K562 (cell line): Measurements from ENCODE around the gene IQUB. TPM values are rescaled to one million over a fixed set of nuclear protein-coding genes. Genes with fewer than 3 reads are reported as not detected.

Source experiments
- ATAC-seq: fragments of 200-7000 bp; cut with Tn5 transposase; 3 replicates; pipeline ENCODE4 v1.9.1; 2020; ENCODE audit warnings: moderate library complexity
- BruUV-seq: library from RNA; stranded (reverse); fragments of 400-500 nt; replicated peaks from 2 replicates; lab custom pipeline; 2021; lab: Mats Ljungman, UMichigan
- CTCF ChIA-PET: fragments of 300-600 bp; formaldehyde crosslinking; extraction: SDS; loops from one replicate; lab custom pipeline; 2021; ENCODE audit warnings: low intra/inter-chr PET ratio; lab: Yijun Ruan, JAX
- POLR2A ChIA-PET: fragments of 300-600, 350-650 bp; sonication (Branson Sonifier 250); formaldehyde crosslinking; extraction: SDS; loops from one replicate; lab custom pipeline; 2021; ENCODE audit warnings: antibody characterized with exemption, inconsistent platforms; lab: Yijun Ruan, JAX
- DNase-seq, 4 experiments: peaks; one replicate each; pipeline versions ENCODE4 v3.0.0 to v3.0.0-alpha.2; 2011 to 2018; ENCODE audit warnings: low spot score in 3 of 4, mixed read lengths in 3 of 4; ENCODE audit errors: extremely low read depth in 1 of 4
- FAIRE-seq: peaks from 2 replicates; lab custom pipeline; 2011; peaks lifted over from hg19 to GRCh38; lab: Jason Lieb, UNC
- H2AFZ ChIP-seq: 2 replicates; pipeline ENCODE4 v1.6.0; 2011; ENCODE audit warnings: low read depth, low read length, control low read depth, inconsistent platforms
- H3K27ac ChIP-seq: fragments of 200-600 bp; 3 replicates; pipeline ENCODE4 v1.8.0; 2011; ENCODE audit warnings: low read depth, mild to moderate bottlenecking, control low read depth, inconsistent platforms, low read length, moderate library complexity, mixed read lengths; ENCODE audit errors: extremely low read depth
- H3K27me3 ChIP-seq, 2 experiments: fragments of 300-600 bp in 1 of 2; 2 replicates in 1 of 2; 3 replicates in 1 of 2; pipeline versions ENCODE4 v1.6.0 to v1.8.0; 2011; ENCODE audit warnings: inconsistent platforms in 2 of 2, low read length in 2 of 2, mild to moderate bottlenecking in 1 of 2, mixed read lengths in 1 of 2, moderate library complexity in 1 of 2; ENCODE audit not compliant: control insufficient read depth in 2 of 2, insufficient read depth in 2 of 2
- H3K36me3 ChIP-seq: fragments of 300-600 bp; 3 replicates; pipeline ENCODE4 v1.8.0; 2011; ENCODE audit warnings: mild to moderate bottlenecking, low read length, inconsistent platforms; ENCODE audit not compliant: control insufficient read depth, insufficient read depth
- H3K4me1 ChIP-seq, 2 experiments: fragments of 200-600 bp in 1 of 2; replicated peaks in 1 of 2; 2 replicates in 1 of 2; 3 replicates in 1 of 2; pipeline versions ENCODE4 v1.5.1 to v1.8.0; 2011; ENCODE audit warnings: inconsistent platforms in 2 of 2, low read length in 2 of 2, mild to moderate bottlenecking in 1 of 2, mixed read lengths in 1 of 2, moderate library complexity in 1 of 2; ENCODE audit not compliant: control insufficient read depth in 2 of 2, insufficient read depth in 2 of 2
- H3K4me2 ChIP-seq: 2 replicates; pipeline ENCODE4 v1.6.1; 2011; ENCODE audit warnings: low read length, control low read depth, inconsistent platforms, mixed read lengths; ENCODE audit not compliant: insufficient read depth
- H3K4me3 ChIP-seq: fragments of 200-600 bp; sonication (generic), shearing (Covaris generic); 2 replicates; pipeline ENCODE4 v1.5.1; 2016; ENCODE audit warnings: control low read depth, inconsistent platforms
- H3K79me2 ChIP-seq: fragments of 200-600 bp; 3 replicates; pipeline ENCODE4 v1.8.0; 2011; ENCODE audit warnings: low read length, inconsistent platforms; ENCODE audit not compliant: control insufficient read depth, insufficient read depth
- H3K9ac ChIP-seq, 2 experiments: 2 replicates each; pipeline versions ENCODE4 v1.6.0 to v1.6.1; 2011; ENCODE audit warnings: low read depth in 2 of 2, low read length in 2 of 2, control low read depth in 1 of 2, inconsistent platforms in 1 of 2, mild to moderate bottlenecking in 1 of 2, mixed read lengths in 1 of 2; ENCODE audit not compliant: insufficient read depth in 1 of 2
- H3K9me1 ChIP-seq: one replicate; pipeline ENCODE4 v1.6.0; 2011; ENCODE audit warnings: inconsistent platforms, mild to moderate bottlenecking, low read length, moderate library complexity; ENCODE audit not compliant: control insufficient read depth, insufficient read depth
- H3K9me3 ChIP-seq: replicated peaks from 2 replicates; pipeline ENCODE4 v1.5.1; 2011; ENCODE audit warnings: low read depth, low read length, inconsistent platforms; ENCODE audit not compliant: control insufficient read depth, insufficient read depth
- H4K20me1 ChIP-seq: replicated peaks from 2 replicates; pipeline ENCODE4 v1.6.1; 2011; ENCODE audit warnings: low read length, inconsistent platforms, mixed read lengths; ENCODE audit not compliant: control insufficient read depth, insufficient read depth
- ASH1L ChIP-seq: fragments of 450-650 bp; IDR thresholded peaks from 2 replicates; pipeline ENCODE4 v1.6.1; 2018; ENCODE audit warnings: borderline replicate concordance, mild to moderate bottlenecking, low read depth; ENCODE audit not compliant: partially characterized antibody
- ATF1 ChIP-seq, 2 experiments: fragments of 450-650 bp in 1 of 2; IDR thresholded peaks; 2 replicates each; pipeline ENCODE4 v1.6.1; 2016; ENCODE audit warnings: missing compliant biosample characterization in 1 of 2, missing genetic modification characterization in 1 of 2
- CBX5 ChIP-seq: IDR thresholded peaks from 2 replicates; pipeline ENCODE4 v1.6.1; 2014; ENCODE audit warnings: low read depth, borderline replicate concordance
- CGGBP1 ChIP-seq: fragments of 250-450 bp; sonication (Bioruptor Pico); IDR thresholded peaks from 2 replicates; pipeline ENCODE4 v1.9.0; 2021; ENCODE audit warnings: mild to moderate bottlenecking
- CSDE1 ChIP-seq, 2 experiments: fragments of 450-650 bp; IDR thresholded peaks; 2 replicates each; pipeline ENCODE4 v1.6.1; 2016; ENCODE audit warnings: mild to moderate bottlenecking in 1 of 2
- ETS1 ChIP-seq: conservative IDR thresholded peaks from 2 replicates; pipeline ENCODE4 v1.6.1; 2011; ENCODE audit warnings: low read depth, mild to moderate bottlenecking, low read length; ENCODE audit not compliant: control insufficient read depth
- HIVEP1 ChIP-seq: fragments of 250-450 bp; sonication (Bioruptor Pico); IDR thresholded peaks from 2 replicates; pipeline ENCODE4 v1.4.0; 2020; ENCODE audit warnings: mild to moderate bottlenecking
- MYC ChIP-seq, 2 experiments: fragments of 250-450 bp in 1 of 2; sonication (Bioruptor Pico) in 1 of 2; IDR thresholded peaks; 2 replicates each; pipeline versions ENCODE4 v1.5.1 to v1.6.1; 2012 to 2021; ENCODE audit warnings: low read depth in 2 of 2, borderline replicate concordance in 1 of 2, improper control_type of control experiment in 1 of 2, low read length in 1 of 2, mild to moderate bottlenecking in 1 of 2, moderate library complexity in 1 of 2
- NRF1 ChIP-seq, 2 experiments: fragments of 450-650 bp; IDR thresholded peaks in 1 of 2; conservative IDR thresholded peaks in 1 of 2; 2 replicates each; pipeline ENCODE4 v1.6.1; 2014; ENCODE audit warnings: mild to moderate bottlenecking in 2 of 2
- SP1 ChIP-seq: sonication (generic); formaldehyde crosslinking; IDR thresholded peaks from 2 replicates; pipeline ENCODE4 v1.8.1; 2022; ENCODE audit warnings: mild to moderate bottlenecking, missing genetic modification reagents
- SREBF1 ChIP-seq: fragments of 150-350 bp; IDR thresholded peaks from 2 replicates; pipeline ENCODE4 v1.6.1; 2014; ENCODE audit warnings: antibody characterized with exemption, low read depth, low read length, borderline replicate concordance
- SRSF9 ChIP-seq: fragments of 200-400 bp; formaldehyde crosslinking; IDR thresholded peaks from 2 replicates; pipeline ENCODE4 v1.6.1; 2017; ENCODE audit warnings: low read depth, low read length, borderline replicate concordance
- ZBTB33 ChIP-seq: sonication (generic); formaldehyde crosslinking; IDR thresholded peaks from 2 replicates; pipeline ENCODE4 v1.8.1; 2023; ENCODE audit warnings: mild to moderate bottlenecking, missing genetic modification reagents
- ZNF121 ChIP-seq: sonication (generic); formaldehyde crosslinking; conservative IDR thresholded peaks from 2 replicates; pipeline ENCODE4 v1.8.0; 2022; ENCODE audit warnings: missing genetic modification reagents
- ZNF239 ChIP-seq: fragments of 250-450 bp; sonication (Bioruptor Pico); IDR thresholded peaks from 2 replicates; pipeline ENCODE4 v1.4.0; 2020; ENCODE audit warnings: mild to moderate bottlenecking
- ZNF449 ChIP-seq: fragments of 250-450 bp; sonication (Bioruptor Pico); IDR thresholded peaks from 2 replicates; pipeline ENCODE4 v1.8.0; 2022; ENCODE audit warnings: moderate library complexity, mild to moderate bottlenecking, inconsistent platforms
- ZNF77 ChIP-seq: fragments of 250-450 bp; sonication (Bioruptor Pico); IDR thresholded peaks from 2 replicates; pipeline ENCODE4 v1.5.0; 2020
- WGBS: fragments of 100-300 bp; shearing (Covaris generic); methylation state at CpG from one replicate; pipeline ENCODE4 v1.1.6; 2016; ENCODE audit warnings: low coverage, mixed read lengths; ENCODE audit not compliant: insufficient coverage; ENCODE audit errors: missing lambda C conversion rate; 5-methylcytosine and 5-hydroxymethylcytosine counted together
- in situ Hi-C: fragments of 300-500 bp; cut with MboI; formaldehyde crosslinking; loops from 4 replicates; pipeline ENCODE4 v1.15.0; 2018; ENCODE audit warnings: inconsistent platforms, mixed read lengths
- intact Hi-C: fragments of 100-400 bp; cut with micrococcal nuclease; formaldehyde crosslinking; loops from 2 replicates; pipeline ENCODE4 v1.14.2; 2022
- polyA plus RNA-seq, 8 experiments: library from polyadenylated mRNA; depleted of rRNA in 4 of 8; stranded (reverse) in 5 of 8; unstranded in 3 of 8; fragments of >200 nt; fragmentation: Nextera tagmentation in 2 of 8; fragmentation: Illumina TruSeq in 1 of 8; extraction: Ambion mirVana in 2 of 8; extraction: Trizol in 1 of 8; gene quantifications; 2 replicates each; pipeline versions ENCODE4 v1.2.1 to v1.2.3, GENCODE V29; 2011 to 2014; ENCODE audit warnings: inconsistent platforms in 1 of 8, missing spikeins in 1 of 8
- total RNA-seq, 7 experiments: library from RNA; depleted of rRNA in 6 of 7; stranded (reverse); fragments of >200 nt in 6 of 7; fragmentation: Illumina TruSeq in 2 of 7; extraction: Trizol in 2 of 7; gene quantifications; 2 replicates each; pipeline versions ENCODE4 v1.2.1 to v1.2.3, GENCODE V29; 2011 to 2021; ENCODE audit warnings: low replicate concordance in 1 of 7

IQUB gene
- total and polyA plus RNA-seq, 9 of the 15 experiments (the other 6 are each of a cell fraction or from before 2014, with no cell fraction given): 0.62 to 2.6 (median 1.4) TPM

- intact Hi-C loops (no loop called here), in situ Hi-C loops (no loop called here)
- no peaks in the 10 kb centered on the region; the same call in 2 of the 3 replicates for H3K36me3 ChIP-seq
- H3K4me3 ChIP-seq: no peak overlapping the region
- H3K27ac ChIP-seq: peak overlapping the region; percentile 55; the same call in 2 of the 3 replicates
- H3K27me3 ChIP-seq: no peaks in the 10 kb centered on the region
- H3K9me1 ChIP-seq: no peaks in the 10 kb centered on the region
- ChIA-PET POLR2A (interaction anchor here (0.8 to 2.0 kb wide), 5 partner anchors 10 to 220 kb away, joined by 3 to 7 read pairs (median 4); partner anchors contain the start of gene NDUFA5), CTCF (interaction anchor here (0.6 to 1.1 kb wide), 2 partner anchors 38 to 370 kb away, joined by 4 read pairs; no protein-coding TSS in a partner anchor)
- H3K79me2 ChIP-seq: no peaks in the 10 kb centered on the region
- WGBS: 3% methylated on average over 2 of the region's 2 CpGs
- no peaks in the 10 kb centered on the region for H3K9me3 ChIP-seq
- BruUV-seq: no TSS peak
- H4K20me1 ChIP-seq: no peaks in the 10 kb centered on the region
- peak overlapping the region in 1 of 2 experiments; percentile 28; a peak in 1 of 4 replicates for H3K9ac ChIP-seq
- ATAC-seq (peak; percentile 86), FAIRE-seq (peak; percentile 76), DNase-seq (peak in 3 of 4 experiments; percentile 24 to 77 (median 57))
- H3K4me2 ChIP-seq: peak overlapping the region; percentile 53; the same call in 1 of the 2 replicates
- H2AFZ ChIP-seq: peak overlapping the region; percentile 91
- H3K4me1 ChIP-seq: peaks cover 0 to 21% of the 10 kb centered on the region in 2 experiments; a peak in 4 of 5 replicates
- TF ChIP-seq SP1 (CRISPR knock-in tag): no peak
- no peak for TF ChIP-seq ASH1L
- no peak for TF ChIP-seq ZNF121 (CRISPR knock-in tag)
- no peak for TF ChIP-seq CSDE1 (IDR thresholded peaks at IDR 0.05)
- no peak for TF ChIP-seq ETS1
- no peak for TF ChIP-seq ZNF449
- TF ChIP-seq NRF1 (conservative IDR thresholded peaks at IDR 0.05 in 1 of 2, IDR thresholded peaks at IDR 0.05 in 1 of 2): no peak
- no peak for TF ChIP-seq SRSF9
- no peak for TF ChIP-seq CGGBP1 (CRISPR knock-in tag)
- TF ChIP-seq MYC (IDR thresholded peaks at IDR 0.05; ENCODE audit: low read depth, low read length): peak; percentile 93
- no peak for TF ChIP-seq MYC (CRISPR knock-in tag; IDR thresholded peaks at IDR 0.05; ENCODE audit: borderline replicate concordance, low read depth)
- no peak for TF ChIP-seq SREBF1
- TF ChIP-seq CBX5: no peak
- TF ChIP-seq HIVEP1 (CRISPR knock-in tag): no peak
- no peak for TF ChIP-seq ATF1 (CRISPR knock-in tag; IDR thresholded peaks at IDR 0.05)
- peak; percentile 40 for TF ChIP-seq ATF1 (tag; IDR thresholded peaks at IDR 0.05)
- TF ChIP-seq ZNF239 (CRISPR knock-in tag): peak; percentile 39; the same call in 1 of the 2 replicates
- peak; percentile 20; the same call in 1 of the 2 replicates for TF ChIP-seq ZBTB33 (CRISPR knock-in tag)
- no peak for TF ChIP-seq ZNF77 (CRISPR knock-in tag)
These were observed 35.8 kb downstream of the IQUB start for GRCh38 chr7:123498601-123499000.
